BJ (cell line): Measurements from ENCODE around the gene HS6ST2. TPM values are rescaled to one million over a fixed set of nuclear protein-coding genes. Genes with fewer than 3 reads are reported as not detected.

Source experiments
- CTCF ChIA-PET: fragments of 350-600 bp; formaldehyde crosslinking; extraction: SDS; loops from one replicate; lab custom pipeline; 2021; ENCODE audit warnings: antibody characterized with exemption, inconsistent platforms; lab: Yijun Ruan, JAX
- POLR2A ChIA-PET: fragments of 300-600 bp; sonication (Branson Sonifier 250); formaldehyde crosslinking; extraction: SDS; loops from one replicate; lab custom pipeline; 2021; ENCODE audit warnings: antibody characterized with exemption; lab: Charles Lee
- DNase-seq: peaks from one replicate; pipeline ENCODE4 v3.0.0-alpha.2; 2011; ENCODE audit warnings: low read depth
- H3K27me3 ChIP-seq: 2 replicates; pipeline ENCODE4 v1.6.0; 2011; ENCODE audit warnings: low read length; ENCODE audit not compliant: control insufficient read depth, insufficient read depth
- H3K36me3 ChIP-seq: 2 replicates; pipeline ENCODE4 v1.5.1; 2011; ENCODE audit warnings: low read length; ENCODE audit not compliant: control insufficient read depth, insufficient read depth
- H3K4me3 ChIP-seq: 2 replicates; pipeline ENCODE4 v1.5.1; 2011; ENCODE audit warnings: low read depth, mild to moderate bottlenecking, control low read depth, low read length
- polyA plus RNA-seq: library from polyadenylated mRNA; depleted of rRNA; stranded (reverse); fragments of >200 nt; gene quantifications from 2 replicates; pipeline ENCODE4 v1.2.3, GENCODE V29; 2011
- TF ChIP-seq, protein P1 (sequence below): IDR thresholded peaks from 2 replicates; pipeline ENCODE4 v1.5.1; 2011; ENCODE audit warnings: low read depth, mild to moderate bottlenecking, control low read depth, inconsistent platforms, low read length, moderate library complexity; ENCODE audit not compliant: insufficient read depth

The HS6ST2 gene
- polyA plus RNA-seq, 1 experiment: not detected

GRCh38 chrX:132968296-132968949 is 10.0 kb upstream of the HS6ST2 start:
- Histone ChIP-seq H3K4me3 (no peak overlapping the region), H3K27me3 (no peaks in the 10 kb centered on the region), H3K36me3 (no peaks in the 10 kb centered on the region)
- ChIA-PET CTCF (interaction anchor here (1.7 kb wide), 1 partner anchor 702 kb away, joined by 5 read pairs; no protein-coding TSS in a partner anchor), POLR2A (no interaction called here)
- TF ChIP-seq, protein P1, sequence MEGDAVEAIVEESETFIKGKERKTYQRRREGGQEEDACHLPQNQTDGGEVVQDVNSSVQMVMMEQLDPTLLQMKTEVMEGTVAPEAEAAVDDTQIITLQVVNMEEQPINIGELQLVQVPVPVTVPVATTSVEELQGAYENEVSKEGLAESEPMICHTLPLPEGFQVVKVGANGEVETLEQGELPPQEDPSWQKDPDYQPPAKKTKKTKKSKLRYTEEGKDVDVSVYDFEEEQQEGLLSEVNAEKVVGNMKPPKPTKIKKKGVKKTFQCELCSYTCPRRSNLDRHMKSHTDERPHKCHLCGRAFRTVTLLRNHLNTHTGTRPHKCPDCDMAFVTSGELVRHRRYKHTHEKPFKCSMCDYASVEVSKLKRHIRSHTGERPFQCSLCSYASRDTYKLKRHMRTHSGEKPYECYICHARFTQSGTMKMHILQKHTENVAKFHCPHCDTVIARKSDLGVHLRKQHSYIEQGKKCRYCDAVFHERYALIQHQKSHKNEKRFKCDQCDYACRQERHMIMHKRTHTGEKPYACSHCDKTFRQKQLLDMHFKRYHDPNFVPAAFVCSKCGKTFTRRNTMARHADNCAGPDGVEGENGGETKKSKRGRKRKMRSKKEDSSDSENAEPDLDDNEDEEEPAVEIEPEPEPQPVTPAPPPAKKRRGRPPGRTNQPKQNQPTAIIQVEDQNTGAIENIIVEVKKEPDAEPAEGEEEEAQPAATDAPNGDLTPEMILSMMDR: no peak
- DNase-seq: no peak

GRCh38 chrX:132967049-132967448 is 8.6 kb upstream of the HS6ST2 start:
- ChIA-PET POLR2A (no interaction called here), CTCF (no interaction called here)
- DNase-seq: no peak
- no peak overlapping the region for H3K4me3 ChIP-seq
- TF ChIP-seq, protein P1: no peak
- H3K27me3 ChIP-seq: no peaks in the 10 kb centered on the region
- no peaks in the 10 kb centered on the region for H3K36me3 ChIP-seq

GRCh38 chrX:132965461-132965860 is 7.0 kb upstream of the HS6ST2 start:
- Histone ChIP-seq H3K4me3 (no peak overlapping the region), H3K27me3 (no peaks in the 10 kb centered on the region), H3K36me3 (no peaks in the 10 kb centered on the region)
- no peak for DNase-seq
- ChIA-PET CTCF (no interaction called here), POLR2A (no interaction called here)
- TF ChIP-seq, protein P1: no peak

- CTCF ChIA-PET: no interaction called here
- POLR2A ChIA-PET: no interaction called here
- H3K36me3 ChIP-seq: no peaks in the 10 kb centered on the region
Measured at GRCh38 chrX:132961511-132961910, 3.1 kb upstream of the HS6ST2 start.

More at GRCh38 chrX:132961511-132961910, 3.1 kb upstream of the HS6ST2 start:
- Histone ChIP-seq H3K27me3 (peaks cover 4% of the 10 kb centered on the region; the same call in 1 of the 2 replicates), H3K4me3 (no peak overlapping the region)
- TF ChIP-seq, protein P1: no peak
- DNase-seq: no peak
